Measurements from ENCODE around the gene NPHP4. TPM values are rescaled to one million over a fixed set of nuclear protein-coding genes. Genes with fewer than 3 reads are reported as not detected.

NPHP4 gene
- polyA plus RNA-seq, 1 of the 3 experiments (the other 2 are of a cell fraction) = 7.0 TPM

DNA sequence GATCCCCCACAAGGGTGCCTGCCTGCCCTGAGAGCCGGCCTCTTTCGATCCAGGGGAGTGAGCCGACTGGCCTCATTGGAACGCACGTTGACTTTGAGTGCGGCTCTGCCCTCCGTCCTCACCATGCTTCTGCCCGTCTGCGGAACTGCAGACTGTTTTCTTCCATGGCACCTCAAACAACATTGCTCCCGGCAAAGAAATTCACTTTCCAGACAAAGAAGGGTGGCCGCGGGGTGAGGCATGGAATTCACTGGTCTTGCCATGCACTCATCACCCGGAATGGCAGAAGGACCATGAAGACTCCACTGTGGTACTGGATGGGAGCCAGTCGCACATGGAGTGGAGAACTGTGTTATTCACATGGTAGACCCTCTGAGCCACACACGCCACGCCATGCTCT is 169.5 kb downstream of the NPHP4 start:
- no peak overlapping the region for H2AFZ ChIP-seq (ENCODE audit: low read depth)
- no peak overlapping the region for H3K4me2 ChIP-seq
- DNase-seq = no peak
- POLR2A ChIA-PET = no interaction called here
- no peak overlapping the region for H3K4me3 ChIP-seq (ENCODE audit: low read depth in 2 of 2, low read length in 1 of 2)
- no peaks in the 10 kb centered on the region for H4K20me1 ChIP-seq (ENCODE audit: insufficient read depth)
- H3F3A ChIP-seq (replicated peaks; ENCODE audit: insufficient read depth) = no peaks in the 10 kb centered on the region
- CTCF ChIA-PET = no interaction called here
- TF ChIP-seq, protein P1, sequence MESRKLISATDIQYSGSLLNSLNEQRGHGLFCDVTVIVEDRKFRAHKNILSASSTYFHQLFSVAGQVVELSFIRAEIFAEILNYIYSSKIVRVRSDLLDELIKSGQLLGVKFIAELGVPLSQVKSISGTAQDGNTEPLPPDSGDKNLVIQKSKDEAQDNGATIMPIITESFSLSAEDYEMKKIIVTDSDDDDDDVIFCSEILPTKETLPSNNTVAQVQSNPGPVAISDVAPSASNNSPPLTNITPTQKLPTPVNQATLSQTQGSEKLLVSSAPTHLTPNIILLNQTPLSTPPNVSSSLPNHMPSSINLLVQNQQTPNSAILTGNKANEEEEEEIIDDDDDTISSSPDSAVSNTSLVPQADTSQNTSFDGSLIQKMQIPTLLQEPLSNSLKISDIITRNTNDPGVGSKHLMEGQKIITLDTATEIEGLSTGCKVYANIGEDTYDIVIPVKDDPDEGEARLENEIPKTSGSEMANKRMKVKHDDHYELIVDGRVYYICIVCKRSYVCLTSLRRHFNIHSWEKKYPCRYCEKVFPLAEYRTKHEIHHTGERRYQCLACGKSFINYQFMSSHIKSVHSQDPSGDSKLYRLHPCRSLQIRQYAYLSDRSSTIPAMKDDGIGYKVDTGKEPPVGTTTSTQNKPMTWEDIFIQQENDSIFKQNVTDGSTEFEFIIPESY (IDR thresholded peaks at IDR 0.05; ENCODE audit: borderline replicate concordance, low read depth) = no peak
- no peak for TF ChIP-seq SIN3A (IDR thresholded peaks at IDR 0.05; ENCODE audit: borderline replicate concordance, low read depth, low read length)
- TF ChIP-seq, protein P2, sequence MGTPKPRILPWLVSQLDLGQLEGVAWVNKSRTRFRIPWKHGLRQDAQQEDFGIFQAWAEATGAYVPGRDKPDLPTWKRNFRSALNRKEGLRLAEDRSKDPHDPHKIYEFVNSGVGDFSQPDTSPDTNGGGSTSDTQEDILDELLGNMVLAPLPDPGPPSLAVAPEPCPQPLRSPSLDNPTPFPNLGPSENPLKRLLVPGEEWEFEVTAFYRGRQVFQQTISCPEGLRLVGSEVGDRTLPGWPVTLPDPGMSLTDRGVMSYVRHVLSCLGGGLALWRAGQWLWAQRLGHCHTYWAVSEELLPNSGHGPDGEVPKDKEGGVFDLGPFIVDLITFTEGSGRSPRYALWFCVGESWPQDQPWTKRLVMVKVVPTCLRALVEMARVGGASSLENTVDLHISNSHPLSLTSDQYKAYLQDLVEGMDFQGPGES (IDR thresholded peaks at IDR 0.05; ENCODE audit: low read depth, low read length) = no peak
- no peak for TF ChIP-seq FOXJ3 (CRISPR knock-in tag; IDR thresholded peaks at IDR 0.05)
- TF ChIP-seq NFIC (IDR thresholded peaks at IDR 0.05; ENCODE audit: borderline replicate concordance) = no peak
- TF ChIP-seq RFX5 (IDR thresholded peaks at IDR 0.05; ENCODE audit: low read length) = no peak
- no peaks in the 10 kb centered on the region for H3K36me3 ChIP-seq (replicated peaks in 1 of 2; ENCODE audit: control insufficient read depth in 1 of 2, insufficient read depth in 2 of 2, low read length in 1 of 2)
- no peaks in the 10 kb centered on the region for H3K9me3 ChIP-seq
- H3K9ac ChIP-seq = no peak overlapping the region
- no peak overlapping the region for H3K27ac ChIP-seq (ENCODE audit: low read depth in 2 of 2, low read length in 1 of 2)
- no peaks in the 10 kb centered on the region for H3K9me2 ChIP-seq
- no peaks in the 10 kb centered on the region for H3K27me3 ChIP-seq (ENCODE audit: insufficient read depth)
- H3K4me1 ChIP-seq (ENCODE audit: control insufficient read depth in 1 of 2, insufficient read depth in 2 of 2, low read depth in 1 of 2, low read length in 1 of 2) = no peaks in the 10 kb centered on the region; a peak in 1 of 4 replicates
- no peaks in the 10 kb centered on the region for H3K79me2 ChIP-seq (ENCODE audit: insufficient read depth)
- WGBS (ENCODE audit: low lambda C conversion rate) = 67% methylated on average over 11 of the region's 16 CpGs

DNA sequence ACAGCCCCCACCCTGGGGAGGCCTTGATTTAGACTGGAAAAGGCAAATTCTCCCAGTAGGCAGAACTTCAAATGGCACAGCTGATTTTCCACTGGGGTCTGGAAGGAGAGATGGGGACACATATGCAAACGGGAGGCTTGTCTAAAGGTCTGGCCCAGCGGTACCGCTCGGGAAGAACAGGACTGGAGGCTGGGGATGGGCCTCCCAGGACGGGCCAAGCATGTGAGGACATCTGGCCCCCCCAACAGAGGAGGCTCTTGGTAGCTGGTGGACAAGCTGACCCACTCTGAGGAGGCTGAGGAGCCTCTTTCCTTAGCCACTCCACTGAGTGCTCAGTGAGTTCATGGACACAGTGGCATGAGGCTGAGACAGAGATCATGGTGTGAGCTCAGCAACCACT is 170.0 kb downstream of the NPHP4 start:
- DNase-seq = no peak
- POLR2A ChIA-PET = no interaction called here
- H3K9me2 ChIP-seq = no peaks in the 10 kb centered on the region
- TF ChIP-seq CHD2 (IDR thresholded peaks at IDR 0.05; ENCODE audit: low read length, partially characterized antibody) (no peak), TCF12 (IDR thresholded peaks at IDR 0.05) (no peak), FOSL2 (IDR thresholded peaks at IDR 0.05; ENCODE audit: borderline replicate concordance, low read depth) (no peak)
- TF ChIP-seq, protein P3, sequence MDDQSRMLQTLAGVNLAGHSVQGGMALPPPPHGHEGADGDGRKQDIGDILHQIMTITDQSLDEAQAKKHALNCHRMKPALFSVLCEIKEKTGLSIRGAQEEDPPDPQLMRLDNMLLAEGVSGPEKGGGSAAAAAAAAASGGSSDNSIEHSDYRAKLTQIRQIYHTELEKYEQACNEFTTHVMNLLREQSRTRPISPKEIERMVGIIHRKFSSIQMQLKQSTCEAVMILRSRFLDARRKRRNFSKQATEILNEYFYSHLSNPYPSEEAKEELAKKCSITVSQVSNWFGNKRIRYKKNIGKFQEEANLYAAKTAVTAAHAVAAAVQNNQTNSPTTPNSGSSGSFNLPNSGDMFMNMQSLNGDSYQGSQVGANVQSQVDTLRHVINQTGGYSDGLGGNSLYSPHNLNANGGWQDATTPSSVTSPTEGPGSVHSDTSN (IDR thresholded peaks at IDR 0.05) = no peak
- TF ChIP-seq, protein P4, sequence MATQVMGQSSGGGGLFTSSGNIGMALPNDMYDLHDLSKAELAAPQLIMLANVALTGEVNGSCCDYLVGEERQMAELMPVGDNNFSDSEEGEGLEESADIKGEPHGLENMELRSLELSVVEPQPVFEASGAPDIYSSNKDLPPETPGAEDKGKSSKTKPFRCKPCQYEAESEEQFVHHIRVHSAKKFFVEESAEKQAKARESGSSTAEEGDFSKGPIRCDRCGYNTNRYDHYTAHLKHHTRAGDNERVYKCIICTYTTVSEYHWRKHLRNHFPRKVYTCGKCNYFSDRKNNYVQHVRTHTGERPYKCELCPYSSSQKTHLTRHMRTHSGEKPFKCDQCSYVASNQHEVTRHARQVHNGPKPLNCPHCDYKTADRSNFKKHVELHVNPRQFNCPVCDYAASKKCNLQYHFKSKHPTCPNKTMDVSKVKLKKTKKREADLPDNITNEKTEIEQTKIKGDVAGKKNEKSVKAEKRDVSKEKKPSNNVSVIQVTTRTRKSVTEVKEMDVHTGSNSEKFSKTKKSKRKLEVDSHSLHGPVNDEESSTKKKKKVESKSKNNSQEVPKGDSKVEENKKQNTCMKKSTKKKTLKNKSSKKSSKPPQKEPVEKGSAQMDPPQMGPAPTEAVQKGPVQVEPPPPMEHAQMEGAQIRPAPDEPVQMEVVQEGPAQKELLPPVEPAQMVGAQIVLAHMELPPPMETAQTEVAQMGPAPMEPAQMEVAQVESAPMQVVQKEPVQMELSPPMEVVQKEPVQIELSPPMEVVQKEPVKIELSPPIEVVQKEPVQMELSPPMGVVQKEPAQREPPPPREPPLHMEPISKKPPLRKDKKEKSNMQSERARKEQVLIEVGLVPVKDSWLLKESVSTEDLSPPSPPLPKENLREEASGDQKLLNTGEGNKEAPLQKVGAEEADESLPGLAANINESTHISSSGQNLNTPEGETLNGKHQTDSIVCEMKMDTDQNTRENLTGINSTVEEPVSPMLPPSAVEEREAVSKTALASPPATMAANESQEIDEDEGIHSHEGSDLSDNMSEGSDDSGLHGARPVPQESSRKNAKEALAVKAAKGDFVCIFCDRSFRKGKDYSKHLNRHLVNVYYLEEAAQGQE (IDR thresholded peaks at IDR 0.05; ENCODE audit: low read depth, low read length) = no peak
- TF ChIP-seq, protein P1 (IDR thresholded peaks at IDR 0.05; ENCODE audit: borderline replicate concordance, low read depth) = no peak
- H3K4me2 ChIP-seq = no peak overlapping the region
- H3K27ac ChIP-seq (ENCODE audit: low read depth in 2 of 2, low read length in 1 of 2) = no peak overlapping the region
- H4K20me1 ChIP-seq (ENCODE audit: insufficient read depth) = no peaks in the 10 kb centered on the region
- 20% methylated on average over 1 of the region's 5 CpGs for WGBS (ENCODE audit: low lambda C conversion rate)
- no peaks in the 10 kb centered on the region for H3K79me2 ChIP-seq (ENCODE audit: insufficient read depth)
- H3F3A ChIP-seq (replicated peaks; ENCODE audit: insufficient read depth) = no peaks in the 10 kb centered on the region
- no peak overlapping the region for H2AFZ ChIP-seq (ENCODE audit: low read depth)
- no peaks in the 10 kb centered on the region for H3K27me3 ChIP-seq (ENCODE audit: insufficient read depth)
- no peak overlapping the region for H3K4me3 ChIP-seq (ENCODE audit: low read depth in 2 of 2, low read length in 1 of 2)
- H3K9me3 ChIP-seq = no peaks in the 10 kb centered on the region
- CTCF ChIA-PET = interaction anchor here (1.0 kb wide), 1 partner anchor 1166 kb away, joined by 4 read pairs; no protein-coding TSS in a partner anchor
- no peak overlapping the region for H3K9ac ChIP-seq
- no peaks in the 10 kb centered on the region for H3K36me3 ChIP-seq (replicated peaks in 1 of 2; ENCODE audit: control insufficient read depth in 1 of 2, insufficient read depth in 2 of 2, low read length in 1 of 2)
- H3K4me1 ChIP-seq (ENCODE audit: control insufficient read depth in 1 of 2, insufficient read depth in 2 of 2, low read depth in 1 of 2, low read length in 1 of 2) = no peaks in the 10 kb centered on the region; a peak in 1 of 4 replicates
